B cell (primary cell): ENCODE data around the gene MXRA8. TPM values are rescaled to one million over a fixed set of nuclear protein-coding genes. Genes with fewer than 3 reads are reported as not detected.
A peak's percentile ranks its signal among the peaks of the same experiment; 100 is the strongest.

Experiments
- ATAC-seq: fragments of 200-7000 bp; cut with Tn5 transposase; one replicate; pipeline ENCODE4 v1.10.0; 2021; ENCODE audit warnings: low read depth, mild to moderate bottlenecking, moderate number of reproducible peaks, moderate library complexity
- CTCF ChIA-PET: fragments of 350-600 bp; sonication (Branson Sonifier 250); formaldehyde crosslinking; loops from one replicate; lab custom pipeline; 2021; ENCODE audit warnings: antibody characterized with exemption, inconsistent platforms; lab: Charles Lee
- POLR2A ChIA-PET: fragments of 350-600 bp; sonication (Branson Sonifier 250); formaldehyde crosslinking; loops from one replicate; lab custom pipeline; 2021; ENCODE audit warnings: antibody characterized with exemption; lab: Charles Lee
- DNase-seq: peaks from one replicate; pipeline ENCODE4 v3.0.0; 2013
- H2AFZ ChIP-seq: 2 replicates; pipeline ENCODE4 v1.6.1; 2012; ENCODE audit warnings: mild to moderate bottlenecking, low read depth, low read length; ENCODE audit not compliant: insufficient read depth, poor library complexity, severe bottlenecking
- H3K27ac ChIP-seq, 2 donors: 1 replicate in 1 of 2; 2 replicates in 1 of 2; pipeline ENCODE4 v1.5.1; 2012 to 2013; ENCODE audit warnings: low read length in 2 of 2, mild to moderate bottlenecking in 2 of 2, moderate library complexity in 1 of 2
- H3K27me3 ChIP-seq, 4 experiments: fragments of 200-600 bp in 1 of 4; sonication (generic) in 1 of 4; replicated peaks in 1 of 4; 1 replicate in 2 of 4; 2 replicates in 2 of 4; pipeline versions ENCODE4 v1.6.1 to v1.7.0; 2013 to 2016; ENCODE audit warnings: low read length in 3 of 4, mild to moderate bottlenecking in 2 of 4, mixed read lengths in 1 of 4, moderate library complexity in 1 of 4; ENCODE audit not compliant: insufficient read depth in 4 of 4, control insufficient read depth in 3 of 4; ENCODE audit errors: control extremely low read depth in 1 of 4
- H3K36me3 ChIP-seq, 2 experiments: replicated peaks in 1 of 2; 1 replicate in 1 of 2; 2 replicates in 1 of 2; pipeline versions ENCODE4 v1.6.1 to v1.7.1; 2013; ENCODE audit warnings: low read length in 1 of 2; ENCODE audit not compliant: insufficient read depth in 2 of 2, control insufficient read depth in 1 of 2; ENCODE audit errors: control extremely low read depth in 1 of 2, extremely low read depth in 1 of 2
- H3K4me1 ChIP-seq, 2 donors: fragments of 200-600 bp in 1 of 2; sonication (generic) in 1 of 2; 1 replicate in 1 of 2; 2 replicates in 1 of 2; pipeline versions ENCODE4 v1.5.1 to v1.6.1; 2013 to 2017; ENCODE audit warnings: low read length in 2 of 2; ENCODE audit not compliant: control insufficient read depth in 2 of 2, insufficient read depth in 2 of 2
- H3K4me2 ChIP-seq: replicated peaks from 2 replicates; pipeline ENCODE3; 2012; ENCODE audit warnings: mild to moderate bottlenecking, low read depth, low read length; ENCODE audit not compliant: poor library complexity, severe bottlenecking
- H3K4me3 ChIP-seq, 5 experiments: fragments of 200-600 bp in 1 of 5; sonication (generic) in 1 of 5; 1 replicate in 3 of 5; 2 replicates in 2 of 5; pipeline versions ENCODE4 v1.5.1 to v1.7.0; 2011 to 2016; ENCODE audit warnings: low read length in 4 of 5, mild to moderate bottlenecking in 4 of 5, low read depth in 2 of 5, control low read depth in 1 of 5, moderate library complexity in 1 of 5; ENCODE audit not compliant: insufficient read depth in 1 of 5; ENCODE audit errors: control extremely low read depth in 1 of 5, extremely low read depth in 1 of 5
- H3K79me2 ChIP-seq: fragments of 200-600 bp; sonication (generic); one replicate; pipeline ENCODE4 v1.6.0; 2016; ENCODE audit warnings: low read length; ENCODE audit not compliant: control insufficient read depth, insufficient read depth
- H3K9ac ChIP-seq: fragments of 200-600 bp; sonication (generic); 2 replicates; pipeline ENCODE4 v1.6.1; 2017; ENCODE audit warnings: mild to moderate bottlenecking, low read length, moderate library complexity
- H3K9me3 ChIP-seq, 3 donors: one replicate each; pipeline versions ENCODE4 v1.6.1 to v1.7.1; 2013; ENCODE audit warnings: low read length in 2 of 3; ENCODE audit not compliant: control insufficient read depth in 2 of 3, insufficient read depth in 1 of 3; ENCODE audit errors: control extremely low read depth in 1 of 3
- H4K20me1 ChIP-seq: 2 replicates; pipeline ENCODE4 v1.6.0; 2012; ENCODE audit warnings: mild to moderate bottlenecking, low read length; ENCODE audit not compliant: insufficient read depth, control insufficient read depth, poor library complexity, severe bottlenecking
- H3K27ac Mint-ChIP-seq: one replicate; pipeline ENCODE4 v1.8.0; 2021; ENCODE audit warnings: mixed read lengths
- H3K27me3 Mint-ChIP-seq: one replicate; pipeline ENCODE4 v1.8.0; 2021; ENCODE audit warnings: mixed read lengths
- H3K4me1 Mint-ChIP-seq: one replicate; pipeline ENCODE4 v1.8.0; 2021; ENCODE audit warnings: mixed read lengths
- H3K4me3 Mint-ChIP-seq: one replicate; pipeline ENCODE4 v1.8.0; 2021; ENCODE audit warnings: mixed read lengths
- H3K9me3 Mint-ChIP-seq: one replicate; pipeline ENCODE4 v1.8.0; 2022; ENCODE audit warnings: mixed read lengths; ENCODE audit not compliant: insufficient read depth
- CTCF ChIP-seq: fragments of 200-600 bp; IDR thresholded peaks from one replicate; pipeline ENCODE4 v1.8.0; 2022; ENCODE audit warnings: antibody characterized with exemption, mild to moderate bottlenecking
- EZH2 ChIP-seq: IDR thresholded peaks from 2 replicates; pipeline ENCODE4 v1.6.1; 2012; ENCODE audit warnings: borderline replicate concordance, low read depth, mild to moderate bottlenecking, moderate library complexity, low read length; ENCODE audit not compliant: insufficient read depth, poor library complexity, severe bottlenecking
- WGBS: methylation state at CpG from one replicate; pipeline ENCODE4 v1.1.5; 2013; ENCODE audit warnings: missing lambda C conversion rate; ENCODE audit not compliant: insufficient coverage; 5-methylcytosine and 5-hydroxymethylcytosine counted together
- intact Hi-C: fragments of 100-400 bp; cut with micrococcal nuclease; formaldehyde crosslinking; loops from one replicate; pipeline ENCODE4 v1.10.0; 2022
- polyA plus RNA-seq: library from polyadenylated mRNA; depleted of rRNA; stranded (reverse); fragments of >200 nt; gene quantifications from 2 replicates; pipeline ENCODE4 v1.2.3, GENCODE V29; 2012
- total RNA-seq, 2 donors: library from RNA; stranded (reverse); fragments of 120-200 nt in 1 of 2; gene quantifications; 1 replicate in 1 of 2; 2 replicates in 1 of 2; pipeline versions ENCODE4 v1.2.3 to v1.2.4, GENCODE V29; 2013 to 2022

MXRA8 gene
- total and polyA plus RNA-seq, 2 donors (not counting 1 experiment from before 2014, with no cell fraction given): 0.10 TPM; not detected in 1

GRCh38 chr1:1398677-1399186 lies 40.4 kb upstream of the MXRA8 start:
- peak; percentile 42 for DNase-seq
- intact Hi-C loops: loop anchor here (1.0 kb wide), 3 partner anchors 9 to 217 kb away; partner anchors contain the start of genes AURKAIP1, MIB2 and MRPL20

More at GRCh38 chr1:1398677-1399186, 40.4 kb upstream of the MXRA8 start:
- Mint-ChIP-seq H3K4me1 (peaks cover 51% of the 10 kb centered on the region), H3K27me3 (no peaks in the 10 kb centered on the region), H3K9me3 (no peaks in the 10 kb centered on the region), H3K27ac (peak overlapping the region; percentile 72), H3K4me3 (peak overlapping the region; percentile 94)
- Histone ChIP-seq H3K79me2 (peaks cover 64% of the 10 kb centered on the region), H3K4me2 (peak overlapping the region; percentile 91), H3K27me3 (no peaks in the 10 kb centered on the region), H3K4me3 (peak overlapping the region; percentile 79 to 95 (median 89)), H2AFZ (peak overlapping the region; percentile 87), H3K9ac (peak overlapping the region; percentile 90), H4K20me1 (peaks cover 23% of the 10 kb centered on the region), H3K36me3 (peaks cover 2 to 51% of the 10 kb centered on the region in 2 experiments), H3K27ac (peak overlapping the region; percentile 70 to 85), H3K4me1 (peaks cover 23 to 29% of the 10 kb centered on the region in 2 donors), H3K9me3 (no peaks in the 10 kb centered on the region)
- under 1% methylated on average over 53 of the region's 54 CpGs for WGBS
- ChIA-PET CTCF (interaction anchor here (0.7 to 2.3 kb wide), 10 partner anchors 8 to 511 kb away, joined by 3 to 12 read pairs (median 4); partner anchors contain the start of genes AURKAIP1 and MRPL20), POLR2A (interaction anchor here (0.5 to 2.0 kb wide), 9 partner anchors 9 to 510 kb away, joined by 3 to 23 read pairs (median 4); partner anchors contain the start of genes AURKAIP1, MRPL20 and UBE2J2)
- TF ChIP-seq CTCF (no peak), EZH2 (no peak)
- peak; percentile 1 for ATAC-seq
